ENCODE data around the gene AMPD2.

DNA sequence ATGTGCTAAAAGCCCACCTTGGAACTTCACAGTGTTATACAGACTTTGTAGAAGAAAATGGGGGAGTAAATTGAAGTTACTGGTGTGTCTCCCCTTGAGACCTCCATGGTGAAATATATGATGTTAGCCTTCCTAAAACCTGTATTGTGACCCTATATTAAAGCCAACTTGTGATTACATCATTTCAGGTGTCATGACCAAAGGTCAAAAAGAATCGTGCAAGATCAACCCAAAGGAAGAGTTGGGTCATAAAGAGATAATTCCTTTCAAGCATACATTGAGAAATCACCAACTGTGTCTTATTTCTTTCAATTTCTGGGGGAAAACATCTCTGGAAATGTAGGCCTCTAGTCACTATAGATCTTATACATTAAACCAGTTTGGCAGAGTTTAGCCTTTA, 34.9 kb upstream of the AMPD2 start:
- TF ChIP-seq, protein P1, sequence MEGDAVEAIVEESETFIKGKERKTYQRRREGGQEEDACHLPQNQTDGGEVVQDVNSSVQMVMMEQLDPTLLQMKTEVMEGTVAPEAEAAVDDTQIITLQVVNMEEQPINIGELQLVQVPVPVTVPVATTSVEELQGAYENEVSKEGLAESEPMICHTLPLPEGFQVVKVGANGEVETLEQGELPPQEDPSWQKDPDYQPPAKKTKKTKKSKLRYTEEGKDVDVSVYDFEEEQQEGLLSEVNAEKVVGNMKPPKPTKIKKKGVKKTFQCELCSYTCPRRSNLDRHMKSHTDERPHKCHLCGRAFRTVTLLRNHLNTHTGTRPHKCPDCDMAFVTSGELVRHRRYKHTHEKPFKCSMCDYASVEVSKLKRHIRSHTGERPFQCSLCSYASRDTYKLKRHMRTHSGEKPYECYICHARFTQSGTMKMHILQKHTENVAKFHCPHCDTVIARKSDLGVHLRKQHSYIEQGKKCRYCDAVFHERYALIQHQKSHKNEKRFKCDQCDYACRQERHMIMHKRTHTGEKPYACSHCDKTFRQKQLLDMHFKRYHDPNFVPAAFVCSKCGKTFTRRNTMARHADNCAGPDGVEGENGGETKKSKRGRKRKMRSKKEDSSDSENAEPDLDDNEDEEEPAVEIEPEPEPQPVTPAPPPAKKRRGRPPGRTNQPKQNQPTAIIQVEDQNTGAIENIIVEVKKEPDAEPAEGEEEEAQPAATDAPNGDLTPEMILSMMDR (IDR thresholded peaks at IDR 0.05) = no peak
- no peak for TF ChIP-seq EZH2 (IDR thresholded peaks at IDR 0.05)

All from neural progenitor cell (in vitro differentiated cells).